ENCODE results near the gene PPP1R14C.
A peak's percentile ranks its signal among the peaks of the same experiment; 100 is the strongest.

Gene PPP1R14C

DNA sequence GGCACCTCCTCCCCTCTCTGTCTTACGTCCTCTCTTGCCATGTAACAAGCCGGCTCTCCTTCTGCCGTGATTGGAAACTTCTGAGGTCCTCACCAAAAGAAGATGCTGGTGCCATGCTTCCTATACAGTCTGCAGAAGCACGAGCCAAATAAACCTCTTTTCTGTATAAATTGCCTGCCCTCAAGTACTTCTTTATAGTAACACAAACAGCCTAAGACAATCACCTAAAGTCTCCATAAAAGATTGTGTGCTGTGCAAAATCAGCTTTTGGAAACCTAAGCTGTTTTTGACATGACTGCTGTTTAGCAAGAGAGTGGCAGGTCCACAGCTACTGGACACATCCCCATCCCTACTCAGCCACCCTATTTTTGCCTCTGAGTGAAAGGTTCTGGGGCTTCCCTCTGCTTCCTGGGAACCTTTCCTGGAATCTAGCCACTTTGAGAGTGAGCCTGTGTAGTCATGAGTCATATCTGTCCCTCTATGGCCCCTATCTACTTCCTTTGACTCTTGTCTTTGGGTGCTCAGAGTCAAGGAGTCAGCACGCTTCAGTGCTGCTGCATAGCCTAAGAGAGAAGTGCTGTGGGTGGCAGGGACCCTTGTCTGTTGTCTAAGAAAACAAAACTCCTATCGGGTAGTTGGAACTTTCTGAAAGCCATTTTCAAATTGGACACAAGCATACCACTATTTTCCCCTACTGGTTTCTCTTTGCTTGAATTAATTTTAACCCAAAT lies 110.0 kb downstream of the PPP1R14C start:
- peak; percentile 60 for DNase-seq

- DNase-seq = no peak
These were observed 110.6 kb downstream of the PPP1R14C start for GRCh38 chr6:150253489-150253888.

DNA sequence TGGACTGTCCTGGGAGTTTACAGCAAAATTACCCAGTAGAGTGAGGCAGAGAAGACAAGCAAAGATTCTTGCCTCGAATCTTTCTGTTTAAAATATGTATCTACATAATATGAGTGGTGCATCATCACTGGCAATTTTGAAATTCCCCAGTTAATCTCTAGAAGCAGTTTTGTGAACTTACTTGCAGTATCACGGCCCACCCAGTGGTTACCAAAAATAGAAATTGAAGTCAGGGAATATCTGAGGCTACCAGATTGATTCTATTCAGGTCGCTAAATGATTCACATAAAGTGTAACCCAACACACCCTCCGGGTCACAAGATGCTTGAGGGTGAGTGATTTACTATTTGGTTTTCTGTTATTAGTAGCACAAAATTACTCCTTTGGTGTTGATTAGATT lies 111.9 kb downstream of the PPP1R14C start:
- DNase-seq = peak; percentile 48

- DNase-seq = no peak
These were observed 113.0 kb downstream of the PPP1R14C start for GRCh38 chr6:150255840-150256239.

- DNase-seq = peak; percentile 59
These were observed 113.9 kb downstream of the PPP1R14C start for GRCh38 chr6:150256618-150257272.

DNA sequence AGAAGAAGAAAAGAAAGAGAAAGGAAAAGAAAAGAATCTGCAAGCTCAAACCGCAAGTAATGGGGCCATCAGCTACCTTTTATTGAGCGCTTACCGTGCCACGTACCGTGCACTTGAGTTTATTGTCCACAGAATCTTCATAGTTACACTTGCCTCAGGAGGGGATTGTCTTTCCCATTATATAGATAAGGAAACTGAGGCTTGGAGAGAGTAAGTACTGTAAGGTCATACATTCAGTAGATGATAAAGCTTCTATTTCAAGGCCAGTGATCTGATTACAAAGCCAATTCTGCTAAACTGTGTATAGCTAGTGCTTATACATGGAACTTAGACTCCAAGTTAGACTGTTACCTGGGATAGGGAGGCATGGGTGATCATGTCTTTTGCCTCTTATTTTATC lies 115.5 kb downstream of the PPP1R14C start:
- no peak for DNase-seq

- no peak for DNase-seq
These were observed 118.1 kb downstream of the PPP1R14C start for GRCh38 chr6:150260931-150261330.

DNA sequence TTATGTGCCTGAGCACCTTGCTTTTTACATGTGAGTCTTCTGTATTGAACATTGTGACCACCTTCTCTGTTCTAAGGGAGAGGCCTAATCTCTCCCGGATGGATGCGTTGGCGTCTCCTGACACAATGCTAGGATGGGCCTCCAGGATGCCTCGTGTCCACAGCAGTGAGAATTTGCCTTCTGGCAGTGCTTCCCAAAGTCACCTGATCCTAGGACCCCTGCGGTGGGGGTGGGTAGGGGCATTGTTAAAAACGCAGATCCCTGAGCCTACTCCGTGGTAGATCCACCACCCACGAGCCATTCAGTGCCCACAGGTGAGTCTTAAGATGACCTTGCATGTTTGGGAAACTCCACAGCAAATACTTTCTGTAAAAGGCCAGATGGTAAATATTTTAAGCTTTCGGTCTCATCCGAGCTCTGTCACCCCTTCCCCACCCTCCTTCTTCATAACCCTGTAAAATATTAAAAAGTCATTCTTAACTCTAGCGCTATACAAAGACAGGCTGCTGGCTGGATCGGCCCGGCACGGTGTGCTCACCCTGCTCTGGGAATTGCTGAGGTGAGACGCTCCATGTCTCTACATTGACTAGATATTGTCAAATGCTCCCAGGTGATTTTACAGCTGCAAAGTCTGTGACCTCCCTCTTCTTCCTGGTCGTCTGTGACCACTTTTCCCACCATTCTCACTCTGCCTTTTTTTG lies 119.3 kb downstream of the PPP1R14C start:
- no peak for DNase-seq

GRCh38 chr6:150263765-150264404 lies 121.0 kb downstream of the PPP1R14C start:
- peak; percentile 51 for DNase-seq

GRCh38 chr6:150266309-150266708 lies 123.5 kb downstream of the PPP1R14C start:
- DNase-seq = no peak

- DNase-seq = no peak
These were observed 124.3 kb downstream of the PPP1R14C start for GRCh38 chr6:150266963-150267685.

- DNase-seq = no peak
These were observed 125.1 kb downstream of the PPP1R14C start for GRCh38 chr6:150267686-150268561.

DNA sequence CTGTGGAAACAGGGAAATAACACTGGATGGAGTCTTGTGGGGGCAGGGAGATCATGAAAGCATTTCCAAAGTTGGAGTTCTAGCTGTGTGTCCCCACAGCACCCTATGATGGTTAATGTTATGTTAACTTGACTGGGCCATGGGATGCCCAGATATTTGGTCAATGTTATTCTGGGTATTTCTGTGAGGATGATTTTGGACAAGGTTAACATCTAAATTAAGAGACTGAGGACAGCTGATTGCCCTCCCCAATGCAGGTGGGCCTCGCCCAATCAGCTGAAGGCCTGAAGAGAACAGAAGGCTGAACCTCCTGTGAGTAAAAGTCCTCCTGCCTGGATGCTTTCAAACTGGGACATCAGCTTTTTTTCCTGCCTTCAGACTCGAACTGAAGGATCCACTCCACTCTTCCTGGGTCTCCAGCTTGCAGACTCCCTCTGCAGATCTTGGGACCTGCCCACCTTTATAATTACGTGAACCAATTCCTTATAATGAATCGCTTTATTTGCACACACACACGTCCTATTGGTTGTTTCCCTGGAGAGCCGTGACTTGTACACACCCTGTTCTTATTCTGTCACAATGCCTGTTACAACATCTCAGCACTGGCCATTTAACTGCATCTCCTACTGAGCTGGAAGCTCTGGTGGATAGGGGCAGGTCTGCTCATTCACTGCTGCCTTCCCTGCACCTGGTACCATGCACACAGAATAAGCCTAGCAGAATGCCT lies 126.4 kb downstream of the PPP1R14C start:
- no peak for DNase-seq

- no peak for DNase-seq
These were observed 127.0 kb downstream of the PPP1R14C start for GRCh38 chr6:150269857-150270223.

DNA sequence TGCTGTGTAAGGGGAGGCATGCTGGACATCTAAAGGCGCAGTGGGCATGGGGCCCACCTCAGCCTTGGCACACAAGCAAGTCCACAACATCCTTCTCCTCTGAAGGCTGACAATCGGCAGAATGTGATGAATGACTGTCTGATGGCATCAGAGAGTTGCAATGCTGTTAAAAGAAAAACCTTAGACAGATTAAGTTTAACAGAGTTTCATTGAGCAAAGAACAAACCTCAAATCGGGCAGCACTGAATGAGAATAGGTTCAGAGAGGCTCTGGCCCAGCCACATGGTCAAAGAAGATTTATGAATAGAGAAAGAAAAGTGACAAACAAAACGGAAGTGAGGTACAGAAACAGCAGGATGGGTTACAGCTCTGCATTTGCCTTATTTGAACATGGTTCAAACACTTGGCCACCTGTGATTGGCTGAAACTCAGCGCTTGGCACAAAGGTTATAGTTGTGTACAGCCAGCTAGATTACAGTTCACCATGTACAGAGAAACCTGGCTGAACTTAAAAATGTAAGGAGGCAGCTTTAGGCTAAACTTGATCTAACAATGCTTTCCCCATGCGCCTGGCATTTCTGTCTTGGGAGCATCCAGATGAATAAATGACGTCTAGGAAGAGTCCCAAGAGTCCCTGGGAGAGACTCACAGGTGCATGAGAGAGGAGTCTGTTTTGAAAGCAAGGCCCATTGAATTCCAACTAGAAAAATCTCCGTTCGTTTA lies 127.6 kb downstream of the PPP1R14C start:
- no peak for DNase-seq

DNA sequence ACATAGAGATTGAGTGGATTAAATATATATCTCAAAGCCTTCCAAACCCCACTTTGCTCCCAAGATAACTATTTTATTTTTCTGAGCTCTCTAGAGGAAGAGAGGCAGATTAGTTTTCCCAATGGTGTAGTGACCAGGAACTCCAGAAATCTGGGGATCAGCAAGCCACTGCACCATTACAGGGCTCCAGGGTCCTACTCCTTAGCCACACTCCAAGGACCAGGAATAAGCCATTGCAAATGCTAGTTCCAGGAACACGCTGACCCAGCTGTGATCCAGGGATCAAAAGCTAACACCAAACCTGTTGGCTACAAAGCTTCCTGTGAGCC lies 128.3 kb downstream of the PPP1R14C start:
- no peak for DNase-seq

DNA sequence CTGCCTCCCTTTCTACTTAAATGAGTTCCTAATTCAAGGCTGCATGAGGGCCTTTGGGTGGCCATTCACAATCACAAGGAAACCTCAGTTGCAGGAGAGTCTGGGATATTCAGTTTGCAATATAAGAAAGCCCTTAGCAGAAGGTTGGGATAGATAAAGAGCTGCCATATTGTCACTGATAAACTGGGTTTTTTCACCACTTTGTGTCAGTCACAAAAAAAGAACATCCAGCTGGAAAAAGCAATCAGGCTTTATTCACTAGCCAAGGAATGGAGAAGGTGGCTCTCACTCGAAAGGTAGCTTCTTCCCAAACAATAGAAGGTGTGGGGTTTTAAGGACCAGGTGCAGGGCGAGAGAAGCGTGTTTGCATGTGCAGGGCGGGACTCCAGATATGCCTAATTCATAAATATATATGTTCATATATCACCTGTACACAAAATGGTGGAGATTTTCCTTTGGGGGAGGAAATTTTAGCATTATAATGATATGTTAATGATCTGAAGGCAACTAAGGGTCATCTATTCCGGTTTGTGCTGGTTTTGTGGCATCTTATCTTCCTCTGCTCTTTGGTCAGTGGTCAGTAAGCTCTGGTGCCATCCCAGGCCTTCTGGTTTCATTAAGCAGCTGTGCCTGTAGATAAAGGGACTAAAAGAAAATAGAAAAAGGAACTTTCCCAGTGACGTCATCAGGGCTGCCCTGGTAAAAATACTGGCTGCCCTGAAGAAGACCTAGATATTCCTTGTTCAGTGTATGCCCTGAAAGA lies 128.8 kb downstream of the PPP1R14C start:
- DNase-seq = no peak

- no peak for DNase-seq
These were observed 129.6 kb downstream of the PPP1R14C start for GRCh38 chr6:150272264-150272975.

DNA sequence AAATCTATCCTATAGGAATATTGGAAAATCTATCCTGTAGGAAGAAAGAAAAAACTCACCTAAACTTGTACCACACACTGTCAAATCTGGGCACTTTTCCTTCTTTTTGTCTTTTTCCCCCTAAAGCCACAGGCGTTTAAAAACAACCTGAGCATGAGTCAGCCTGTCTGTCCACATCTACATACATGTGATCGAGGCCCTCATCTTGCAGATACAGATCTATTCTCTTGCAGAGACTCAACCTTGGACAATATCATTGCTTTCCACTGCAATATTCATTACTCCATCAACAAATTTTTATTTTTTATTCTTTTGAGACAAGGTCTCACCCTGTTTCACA lies 130.1 kb downstream of the PPP1R14C start:
- DNase-seq = no peak
